ENCODE data around the gene CCDC144A.
"Not testable (repeated sequence)": the region's sequence is repeated elsewhere in the genome, so short reads cannot be mapped to it uniquely, and the experiment has no call there.

DNA sequence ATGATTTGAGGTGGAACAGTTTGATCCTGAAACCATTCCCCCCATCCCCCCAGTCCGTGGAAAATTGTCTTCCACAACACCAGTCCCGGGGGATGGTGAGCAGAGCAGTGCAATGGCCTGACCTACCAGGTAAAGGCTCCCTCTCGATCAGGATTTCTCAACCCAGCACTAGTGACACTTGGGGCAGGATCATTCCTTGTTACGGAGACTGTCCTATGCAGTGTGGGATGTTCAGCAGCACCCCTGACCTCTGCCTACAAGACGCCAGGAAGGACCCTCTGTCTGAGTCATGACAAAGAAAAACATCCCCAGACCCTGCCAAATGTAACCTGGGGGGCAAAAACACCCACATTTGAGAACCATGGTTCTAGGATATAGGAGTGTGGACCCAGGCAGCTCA is 114.8 kb downstream of the CCDC144A start:
- TF ChIP-seq, protein P1, sequence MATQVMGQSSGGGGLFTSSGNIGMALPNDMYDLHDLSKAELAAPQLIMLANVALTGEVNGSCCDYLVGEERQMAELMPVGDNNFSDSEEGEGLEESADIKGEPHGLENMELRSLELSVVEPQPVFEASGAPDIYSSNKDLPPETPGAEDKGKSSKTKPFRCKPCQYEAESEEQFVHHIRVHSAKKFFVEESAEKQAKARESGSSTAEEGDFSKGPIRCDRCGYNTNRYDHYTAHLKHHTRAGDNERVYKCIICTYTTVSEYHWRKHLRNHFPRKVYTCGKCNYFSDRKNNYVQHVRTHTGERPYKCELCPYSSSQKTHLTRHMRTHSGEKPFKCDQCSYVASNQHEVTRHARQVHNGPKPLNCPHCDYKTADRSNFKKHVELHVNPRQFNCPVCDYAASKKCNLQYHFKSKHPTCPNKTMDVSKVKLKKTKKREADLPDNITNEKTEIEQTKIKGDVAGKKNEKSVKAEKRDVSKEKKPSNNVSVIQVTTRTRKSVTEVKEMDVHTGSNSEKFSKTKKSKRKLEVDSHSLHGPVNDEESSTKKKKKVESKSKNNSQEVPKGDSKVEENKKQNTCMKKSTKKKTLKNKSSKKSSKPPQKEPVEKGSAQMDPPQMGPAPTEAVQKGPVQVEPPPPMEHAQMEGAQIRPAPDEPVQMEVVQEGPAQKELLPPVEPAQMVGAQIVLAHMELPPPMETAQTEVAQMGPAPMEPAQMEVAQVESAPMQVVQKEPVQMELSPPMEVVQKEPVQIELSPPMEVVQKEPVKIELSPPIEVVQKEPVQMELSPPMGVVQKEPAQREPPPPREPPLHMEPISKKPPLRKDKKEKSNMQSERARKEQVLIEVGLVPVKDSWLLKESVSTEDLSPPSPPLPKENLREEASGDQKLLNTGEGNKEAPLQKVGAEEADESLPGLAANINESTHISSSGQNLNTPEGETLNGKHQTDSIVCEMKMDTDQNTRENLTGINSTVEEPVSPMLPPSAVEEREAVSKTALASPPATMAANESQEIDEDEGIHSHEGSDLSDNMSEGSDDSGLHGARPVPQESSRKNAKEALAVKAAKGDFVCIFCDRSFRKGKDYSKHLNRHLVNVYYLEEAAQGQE (IDR thresholded peaks at IDR 0.05), result not testable (repeated sequence)
- TF ChIP-seq KDM1A (IDR thresholded peaks at IDR 0.05; ENCODE audit: low read depth); POLR2A (IDR thresholded peaks at IDR 0.05; ENCODE audit: low read length); BHLHE40 (IDR thresholded peaks at IDR 0.05; ENCODE audit: low read depth, low read length); NFE2L2 (conservative IDR thresholded peaks at IDR 0.05; ENCODE audit: low read length); NPAS2 (CRISPR knock-in tag; IDR thresholded peaks at IDR 0.05; ENCODE audit: borderline replicate concordance): not testable (repeated sequence)
- TF ChIP-seq, protein P2, sequence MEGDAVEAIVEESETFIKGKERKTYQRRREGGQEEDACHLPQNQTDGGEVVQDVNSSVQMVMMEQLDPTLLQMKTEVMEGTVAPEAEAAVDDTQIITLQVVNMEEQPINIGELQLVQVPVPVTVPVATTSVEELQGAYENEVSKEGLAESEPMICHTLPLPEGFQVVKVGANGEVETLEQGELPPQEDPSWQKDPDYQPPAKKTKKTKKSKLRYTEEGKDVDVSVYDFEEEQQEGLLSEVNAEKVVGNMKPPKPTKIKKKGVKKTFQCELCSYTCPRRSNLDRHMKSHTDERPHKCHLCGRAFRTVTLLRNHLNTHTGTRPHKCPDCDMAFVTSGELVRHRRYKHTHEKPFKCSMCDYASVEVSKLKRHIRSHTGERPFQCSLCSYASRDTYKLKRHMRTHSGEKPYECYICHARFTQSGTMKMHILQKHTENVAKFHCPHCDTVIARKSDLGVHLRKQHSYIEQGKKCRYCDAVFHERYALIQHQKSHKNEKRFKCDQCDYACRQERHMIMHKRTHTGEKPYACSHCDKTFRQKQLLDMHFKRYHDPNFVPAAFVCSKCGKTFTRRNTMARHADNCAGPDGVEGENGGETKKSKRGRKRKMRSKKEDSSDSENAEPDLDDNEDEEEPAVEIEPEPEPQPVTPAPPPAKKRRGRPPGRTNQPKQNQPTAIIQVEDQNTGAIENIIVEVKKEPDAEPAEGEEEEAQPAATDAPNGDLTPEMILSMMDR (IDR thresholded peaks at IDR 0.05), result not testable (repeated sequence)
- TF ChIP-seq, protein P3, sequence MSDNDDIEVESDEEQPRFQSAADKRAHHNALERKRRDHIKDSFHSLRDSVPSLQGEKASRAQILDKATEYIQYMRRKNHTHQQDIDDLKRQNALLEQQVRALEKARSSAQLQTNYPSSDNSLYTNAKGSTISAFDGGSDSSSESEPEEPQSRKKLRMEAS (IDR thresholded peaks at IDR 0.05), result not testable (repeated sequence)
